Measurements from ENCODE around the gene TPRN. TPM values are rescaled to one million over a fixed set of nuclear protein-coding genes. Genes with fewer than 3 reads are reported as not detected.

The TPRN gene
- total RNA-seq, 1 donor = 6.9 TPM

DNA sequence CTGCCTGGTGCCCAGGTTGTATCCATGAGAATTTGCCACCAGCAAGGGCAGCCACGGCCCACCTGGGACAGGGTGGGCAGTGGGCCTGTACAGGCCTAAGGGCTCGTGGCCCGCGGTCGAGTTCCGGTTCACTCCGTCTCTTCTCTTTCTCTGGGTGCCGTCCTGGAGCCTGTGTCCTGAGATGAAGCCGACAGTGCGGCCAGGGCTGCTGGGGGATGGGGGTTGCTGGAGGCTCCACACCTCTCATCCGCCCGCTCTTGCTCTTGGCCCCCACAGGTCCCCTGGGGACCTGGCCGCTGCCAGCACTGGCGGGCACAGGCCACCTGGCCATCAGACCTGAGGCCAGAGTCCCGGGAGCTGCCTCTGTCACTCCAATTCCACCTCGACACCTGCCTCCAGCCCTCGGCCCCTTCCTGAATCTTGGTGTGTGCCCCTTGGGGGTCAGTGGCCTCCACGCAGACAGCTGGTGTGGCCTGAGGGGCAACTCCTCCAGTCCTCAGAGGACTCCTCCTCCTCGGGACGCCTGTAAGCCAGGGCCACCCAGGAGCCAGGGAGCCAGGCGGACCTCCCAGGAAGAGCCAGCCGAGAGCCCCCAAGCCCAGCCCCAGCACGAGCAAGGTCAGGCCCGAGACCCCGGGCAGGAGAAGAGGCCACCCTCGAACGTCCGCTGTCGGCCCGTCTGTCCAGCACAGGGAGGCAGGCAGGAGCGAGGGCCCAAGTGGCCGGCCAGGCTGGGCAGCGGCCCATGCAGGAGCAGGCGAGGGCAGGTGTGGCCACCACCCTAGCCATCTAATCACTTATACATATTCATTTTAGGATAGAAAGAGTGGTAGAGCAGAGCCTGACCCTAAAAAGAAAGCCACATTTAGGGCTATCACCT, 35.9 kb downstream of the TPRN start:
- TF ChIP-seq, protein P1, sequence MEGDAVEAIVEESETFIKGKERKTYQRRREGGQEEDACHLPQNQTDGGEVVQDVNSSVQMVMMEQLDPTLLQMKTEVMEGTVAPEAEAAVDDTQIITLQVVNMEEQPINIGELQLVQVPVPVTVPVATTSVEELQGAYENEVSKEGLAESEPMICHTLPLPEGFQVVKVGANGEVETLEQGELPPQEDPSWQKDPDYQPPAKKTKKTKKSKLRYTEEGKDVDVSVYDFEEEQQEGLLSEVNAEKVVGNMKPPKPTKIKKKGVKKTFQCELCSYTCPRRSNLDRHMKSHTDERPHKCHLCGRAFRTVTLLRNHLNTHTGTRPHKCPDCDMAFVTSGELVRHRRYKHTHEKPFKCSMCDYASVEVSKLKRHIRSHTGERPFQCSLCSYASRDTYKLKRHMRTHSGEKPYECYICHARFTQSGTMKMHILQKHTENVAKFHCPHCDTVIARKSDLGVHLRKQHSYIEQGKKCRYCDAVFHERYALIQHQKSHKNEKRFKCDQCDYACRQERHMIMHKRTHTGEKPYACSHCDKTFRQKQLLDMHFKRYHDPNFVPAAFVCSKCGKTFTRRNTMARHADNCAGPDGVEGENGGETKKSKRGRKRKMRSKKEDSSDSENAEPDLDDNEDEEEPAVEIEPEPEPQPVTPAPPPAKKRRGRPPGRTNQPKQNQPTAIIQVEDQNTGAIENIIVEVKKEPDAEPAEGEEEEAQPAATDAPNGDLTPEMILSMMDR (IDR thresholded peaks at IDR 0.05; ENCODE audit: insufficient read depth, low read depth, low read length) = no peak
- H3K4me3 ChIP-seq (ENCODE audit: low read depth, low read length) = no peak overlapping the region
- DNase-seq (ENCODE audit: low read depth) = no peak

DNA sequence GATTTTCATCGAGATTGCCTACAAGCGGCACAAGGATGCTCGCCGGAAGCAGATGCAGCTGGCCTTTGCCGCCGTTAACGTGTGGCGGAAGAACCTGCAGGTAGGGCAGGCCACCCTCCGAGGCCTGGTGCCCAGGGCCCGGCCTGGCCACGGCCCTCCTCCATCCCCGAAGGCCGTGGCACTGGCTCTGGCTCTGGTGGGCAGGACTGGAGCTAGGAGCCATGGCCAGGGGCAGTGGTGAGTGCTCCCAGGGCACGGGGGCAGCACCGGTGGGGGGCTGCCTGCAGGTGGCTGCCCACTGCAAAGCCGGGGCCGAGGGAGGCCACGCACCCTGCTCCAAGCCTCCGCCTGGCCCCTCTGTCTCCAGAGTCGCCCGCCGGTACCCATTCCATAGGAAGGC, 36.7 kb downstream of the TPRN start:
- H3K4me3 ChIP-seq (ENCODE audit: low read depth, low read length) = no peak overlapping the region
- DNase-seq (ENCODE audit: low read depth) = no peak
- TF ChIP-seq, protein P1 (IDR thresholded peaks at IDR 0.05; ENCODE audit: insufficient read depth, low read depth, low read length) = no peak

GRCh38 chr9:137163365-137163715, 37.2 kb downstream of the TPRN start:
- DNase-seq (ENCODE audit: low read depth) = no peak
- H3K4me3 ChIP-seq (ENCODE audit: low read depth, low read length) = peak overlapping the region; percentile 55
- TF ChIP-seq, protein P1 (IDR thresholded peaks at IDR 0.05; ENCODE audit: insufficient read depth, low read depth, low read length) = no peak

DNA sequence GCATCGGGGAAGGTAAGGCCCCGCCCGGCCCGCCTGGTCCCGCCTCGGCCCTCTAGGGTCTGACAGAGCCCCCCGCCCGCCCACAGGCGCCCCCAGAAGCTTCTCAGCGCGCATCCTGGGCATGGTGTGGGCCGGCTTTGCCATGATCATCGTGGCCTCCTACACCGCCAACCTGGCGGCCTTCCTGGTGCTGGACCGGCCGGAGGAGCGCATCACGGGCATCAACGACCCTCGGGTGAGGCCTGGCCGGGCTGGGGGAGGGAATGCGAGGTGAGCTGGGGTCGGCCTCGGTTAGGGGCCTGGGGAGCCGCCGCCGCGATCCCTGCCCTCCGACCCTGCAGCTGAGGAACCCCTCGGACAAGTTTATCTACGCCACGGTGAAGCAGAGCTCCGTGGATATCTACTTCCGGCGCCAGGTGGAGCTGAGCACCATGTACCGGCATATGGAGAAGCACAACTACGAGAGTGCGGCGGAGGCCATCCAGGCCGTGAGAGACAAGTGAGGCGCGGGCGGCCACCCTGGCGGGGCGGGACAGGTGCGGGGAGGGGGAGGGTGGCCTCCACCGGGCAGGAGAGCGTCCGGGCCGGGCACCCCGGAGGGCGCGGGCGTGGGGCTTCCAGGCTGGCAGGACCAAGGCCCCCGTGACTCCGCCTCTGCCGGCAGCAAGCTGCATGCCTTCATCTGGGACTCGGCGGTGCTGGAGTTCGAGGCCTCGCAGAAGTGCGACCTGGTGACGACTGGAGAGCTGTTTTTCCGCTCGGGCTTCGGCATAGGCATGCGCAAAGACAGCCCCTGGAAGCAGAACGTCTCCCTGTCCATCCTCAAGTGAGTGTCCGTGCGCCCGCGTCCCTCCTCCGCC, 37.8 kb downstream of the TPRN start:
- no peak for DNase-seq (ENCODE audit: low read depth)
- TF ChIP-seq, protein P1 (IDR thresholded peaks at IDR 0.05; ENCODE audit: insufficient read depth, low read depth, low read length) = no peak

DNA sequence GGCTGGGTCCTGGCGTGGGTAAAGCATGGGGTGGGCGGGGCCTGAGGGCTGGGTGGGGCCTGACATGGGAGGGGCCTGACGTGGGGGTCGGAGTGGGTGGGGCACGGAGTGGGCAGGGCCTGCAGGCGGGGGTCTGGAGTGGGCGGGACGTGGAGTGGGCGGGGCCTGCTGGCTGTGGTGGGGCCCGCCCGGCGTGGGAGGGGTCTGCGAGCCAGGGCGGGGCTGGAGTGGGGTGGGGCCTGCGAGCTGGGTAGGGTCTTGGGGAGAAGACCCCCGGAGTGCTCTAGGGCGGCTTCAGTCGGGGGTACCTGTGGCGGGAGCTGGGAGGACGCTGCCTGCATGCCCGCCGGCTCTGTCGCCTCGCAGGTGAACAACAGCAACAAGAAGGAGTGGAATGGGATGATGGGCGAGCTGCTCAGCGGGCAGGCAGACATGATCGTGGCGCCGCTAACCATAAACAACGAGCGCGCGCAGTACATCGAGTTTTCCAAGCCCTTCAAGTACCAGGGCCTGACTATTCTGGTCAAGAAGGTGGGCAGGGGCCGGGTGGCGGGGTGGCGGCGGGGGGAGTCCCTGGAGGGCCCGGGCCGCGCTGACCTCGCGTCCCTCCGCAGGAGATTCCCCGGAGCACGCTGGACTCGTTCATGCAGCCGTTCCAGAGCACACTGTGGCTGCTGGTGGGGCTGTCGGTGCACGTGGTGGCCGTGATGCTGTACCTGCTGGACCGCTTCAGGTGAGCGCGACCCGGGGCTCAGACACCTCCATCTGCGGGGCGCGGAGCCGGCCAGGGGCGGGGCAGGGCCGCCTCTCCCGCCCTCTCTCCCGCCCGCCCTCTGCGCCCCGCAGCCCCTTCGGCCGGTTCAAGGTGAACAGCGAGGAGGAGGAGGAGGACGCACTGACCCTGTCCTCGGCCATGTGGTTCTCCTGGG, 38.7 kb downstream of the TPRN start:
- H3K4me3 ChIP-seq (ENCODE audit: low read depth, low read length) = no peak overlapping the region
- TF ChIP-seq, protein P1 (IDR thresholded peaks at IDR 0.05; ENCODE audit: insufficient read depth, low read depth, low read length) = no peak
- no peak for DNase-seq (ENCODE audit: low read depth)

More for the DNA sequence above, 37.8 kb downstream of the TPRN start:
- H3K4me3 ChIP-seq (ENCODE audit: low read depth, low read length) = peak overlapping the region; percentile 55

All from fibroblast of villous mesenchyme (primary cell).